Measurements from ENCODE around the gene ANKRD63. TPM values are rescaled to one million over a fixed set of nuclear protein-coding genes. Genes with fewer than 3 reads are reported as not detected.

ANKRD63 gene
- total RNA-seq, 1 experiment from 2014 or later: 0.46 TPM

- Histone ChIP-seq H4K20me1 (ENCODE audit: control insufficient read depth, insufficient read depth, insufficient read length) (no peaks in the 10 kb centered on the region), H4K91ac (ENCODE audit: insufficient read length, low read depth, low read length) (no peak overlapping the region), H2AK5ac (ENCODE audit: insufficient read length, low read length) (no peak overlapping the region), H3K4me1 (ENCODE audit: insufficient read depth, low read length) (no peaks in the 10 kb centered on the region), H3K56ac (ENCODE audit: insufficient read length, low read depth, low read length) (no peak overlapping the region), H2BK15ac (ENCODE audit: low read depth, low read length) (no peak overlapping the region), H3T11ph (ENCODE audit: low read length) (no peak overlapping the region), H3K14ac (ENCODE audit: insufficient read depth, low read length) (no peak overlapping the region; the same call in 1 of the 2 replicates), H3K9me3 (ENCODE audit: control insufficient read depth, low read depth, low read length) (no peaks in the 10 kb centered on the region), H3K27ac (ENCODE audit: insufficient read length, low read depth, low read length) (no peak overlapping the region), H3K18ac (ENCODE audit: insufficient read length, low read depth, low read length) (no peak overlapping the region), H3K79me2 (ENCODE audit: insufficient read depth, low read length) (no peaks in the 10 kb centered on the region), H2AFZ (ENCODE audit: low read length) (no peak overlapping the region), H3K23ac (ENCODE audit: insufficient read length, low read depth, low read length) (no peak overlapping the region), H3K4me2 (ENCODE audit: insufficient read depth, insufficient read length, low read length) (no peak overlapping the region), H3K27me3 (ENCODE audit: insufficient read depth, low read length) (no peaks in the 10 kb centered on the region), H4K5ac (ENCODE audit: insufficient read length, low read depth, low read length) (no peak overlapping the region), H2BK12ac (ENCODE audit: insufficient read length, low read depth, low read length) (no peak overlapping the region), H3K23me2 (ENCODE audit: insufficient read length, low read depth, low read length, poor library complexity, severe bottlenecking) (no peaks in the 10 kb centered on the region), H4K8ac (replicated peaks; ENCODE audit: insufficient read length, low read depth, low read length) (no peak overlapping the region), H3K79me1 (ENCODE audit: insufficient read depth, low read depth, low read length, poor library complexity, severe bottlenecking) (no peaks in the 10 kb centered on the region), H2BK120ac (ENCODE audit: low read depth, low read length, poor library complexity, severe bottlenecking) (no peak overlapping the region), H2BK5ac (ENCODE audit: insufficient read length, low read length) (no peak overlapping the region), H3K9ac (ENCODE audit: extremely low read depth, insufficient read length, low read length) (no peak overlapping the region), H3K4ac (ENCODE audit: low read depth, low read length) (no peak overlapping the region), H2BK20ac (ENCODE audit: low read depth, low read length, poor library complexity, severe bottlenecking) (no peak overlapping the region)
- peaks cover 15 to 41% of the 10 kb centered on the region in 2 experiments for H3K4me1 Mint-ChIP-seq
- TF ChIP-seq CTCF (conservative IDR thresholded peaks at IDR 0.05): no peak
- peak overlapping the region in 1 of 3 experiments; percentile 27; a peak in 1 of 7 replicates for H3K27ac Mint-ChIP-seq
- DNase-seq: no peak
- no peaks in the 10 kb centered on the region; a peak in 1 of 5 replicates for H3K9me3 Mint-ChIP-seq
- no peaks in the 10 kb centered on the region; the same call in 1 of the 2 replicates for H3K27me3 Mint-ChIP-seq (ENCODE audit: low read depth)
- no CpG with 5 or more reads among the region's 4 CpGs for WGBS (ENCODE audit: extremely low coverage, insufficient read length, low lambda C conversion rate)
- no peak overlapping the region for H3K4me3 Mint-ChIP-seq
- H3K36me3 Mint-ChIP-seq (ENCODE audit: insufficient read depth in 1 of 3, low read depth in 3 of 3): peaks cover 0 to 11% (median 0%) of the 10 kb centered on the region in 3 experiments; a peak in 3 of 7 replicates
Measured at GRCh38 chr15:40269604-40270003, 13.3 kb downstream of the ANKRD63 start.
